NCI-H1930 (cell line): ENCODE results near the gene PRR16.

Source experiments
- DNase-seq, 2 experiments: peaks; one replicate each; lab custom pipeline; 2025; lab: John Stamatoyannopoulos, UW

The PRR16 gene

DNA sequence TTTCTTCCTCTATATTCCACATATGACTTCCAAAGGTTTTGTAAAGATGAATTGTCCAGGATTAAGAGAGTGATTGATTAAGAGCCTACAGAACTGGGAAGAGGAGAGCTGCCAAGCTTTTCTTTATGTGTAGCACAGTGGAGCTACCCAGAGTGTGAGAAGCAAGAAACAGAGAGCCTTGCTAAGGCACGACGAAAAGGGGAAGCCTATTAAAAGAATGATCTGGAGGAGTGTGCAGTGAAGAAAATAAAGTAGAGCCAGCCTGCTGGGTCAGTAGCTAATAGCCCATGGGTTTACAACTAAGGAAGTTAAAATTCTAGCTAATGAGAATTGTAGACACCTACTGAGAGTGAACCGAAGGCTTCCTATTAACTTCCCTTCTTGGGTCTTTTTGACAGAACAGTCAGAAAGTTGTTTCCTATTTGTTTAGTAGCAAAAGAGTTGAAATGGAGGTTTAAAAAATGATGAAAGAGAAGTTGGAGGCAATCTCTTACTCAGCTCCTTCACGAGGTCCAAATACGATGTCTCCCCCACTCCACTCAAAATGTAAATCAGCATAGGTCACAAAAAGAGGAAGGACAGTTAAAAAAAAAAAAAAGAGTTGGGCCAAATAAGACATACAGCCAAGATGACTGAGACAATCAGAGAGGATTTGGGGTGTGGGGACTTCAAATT lies 957 bp upstream of the PRR16 start:
- no peak for DNase-seq

DNA sequence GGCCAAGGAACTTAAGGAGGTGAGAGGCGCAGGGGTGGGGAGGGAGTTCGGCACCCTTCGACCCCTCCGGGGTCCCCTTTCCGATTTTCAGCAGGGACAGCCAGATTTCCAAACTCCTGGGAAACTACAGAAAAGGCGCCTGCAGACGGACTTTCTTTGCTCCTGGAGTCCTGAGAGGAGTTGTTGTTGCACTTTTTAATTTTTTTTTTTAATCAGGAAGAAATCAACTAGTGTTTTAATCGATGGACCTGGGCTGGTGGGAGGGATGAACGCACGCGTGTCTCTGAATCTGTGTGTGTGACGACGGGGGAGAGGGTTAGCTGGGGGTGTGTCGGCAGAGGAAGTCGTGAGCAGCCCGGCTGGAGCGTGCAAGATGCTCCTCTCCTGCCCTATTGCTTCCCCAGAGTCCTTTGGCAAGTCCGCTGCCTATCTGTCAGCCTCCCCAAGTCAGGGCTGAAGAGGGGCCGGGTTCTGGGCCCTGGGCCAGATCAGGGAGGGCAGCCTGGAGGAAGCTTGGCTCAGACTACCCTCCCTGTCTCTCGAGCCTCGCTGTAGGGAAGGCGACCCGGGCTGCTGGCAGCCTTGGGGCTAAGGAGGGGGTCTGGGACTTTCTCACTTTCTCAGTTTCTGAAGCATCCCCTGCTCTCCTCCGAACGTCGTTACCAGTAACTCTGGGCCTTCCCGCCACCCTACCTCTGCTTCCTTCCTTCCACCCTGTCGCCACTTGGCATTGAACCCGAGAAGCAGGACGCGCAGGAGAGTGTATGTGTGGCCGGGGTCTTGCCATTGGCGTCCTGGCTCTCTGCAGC lies 731 bp downstream of the PRR16 start:
- DNase-seq, result no peak

DNA sequence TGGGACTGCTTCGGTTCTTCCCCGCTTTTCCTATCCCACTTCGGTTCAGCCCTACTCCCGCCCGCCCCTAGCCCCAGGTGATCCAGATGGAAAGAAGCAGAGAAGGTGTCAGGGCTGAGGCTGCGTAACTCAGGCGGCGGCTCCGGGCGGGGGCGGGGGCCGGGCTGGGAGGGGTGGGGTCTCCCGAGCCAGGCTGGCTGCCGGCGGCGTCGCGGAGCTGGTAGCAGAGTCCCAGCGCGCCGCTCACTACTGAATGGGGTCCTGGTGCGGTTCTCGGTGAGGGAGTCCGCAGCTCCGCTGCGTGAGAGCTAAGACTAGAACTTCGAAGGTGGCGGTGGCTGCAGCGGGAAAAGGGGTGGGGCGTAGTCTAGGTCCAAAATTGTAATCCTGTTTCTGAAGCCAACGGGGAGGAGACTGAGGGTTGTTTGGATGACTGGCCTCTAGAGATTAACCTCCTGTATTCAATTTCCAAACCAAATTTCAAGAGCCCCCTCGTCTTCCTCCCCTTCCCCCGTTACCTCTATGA lies 1.4 kb downstream of the PRR16 start:
- no peak for DNase-seq

DNA sequence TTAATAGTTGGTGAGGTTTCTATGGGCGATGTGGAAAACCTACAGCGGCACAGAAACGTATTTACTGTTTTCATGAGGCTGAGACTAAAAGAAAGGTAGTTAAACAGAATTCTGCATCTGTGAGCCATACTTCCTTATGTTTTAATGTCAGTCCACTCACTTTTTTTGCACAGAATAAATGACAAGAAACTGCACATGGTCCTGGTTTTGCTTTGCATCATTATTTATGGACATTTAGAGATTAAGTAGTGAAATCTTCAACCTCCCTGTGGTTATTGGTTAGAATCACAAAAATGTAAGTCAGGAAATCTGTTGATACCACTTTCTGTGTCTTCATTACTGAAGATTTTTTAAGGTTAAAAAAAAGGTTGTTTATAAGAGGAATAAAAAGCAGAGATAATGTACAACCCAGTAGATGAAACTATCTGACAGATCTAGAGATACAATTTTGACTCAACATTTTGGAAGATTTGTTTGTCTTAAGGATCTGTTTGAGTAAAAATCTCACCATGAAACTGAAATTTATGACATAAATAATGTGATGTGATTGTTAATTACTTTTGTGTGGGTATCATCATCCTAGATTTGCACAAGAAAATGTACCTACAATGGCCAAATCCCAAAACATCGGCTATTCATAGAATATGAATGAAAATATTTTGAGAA lies 2.4 kb downstream of the PRR16 start:
- no peak for DNase-seq

DNA sequence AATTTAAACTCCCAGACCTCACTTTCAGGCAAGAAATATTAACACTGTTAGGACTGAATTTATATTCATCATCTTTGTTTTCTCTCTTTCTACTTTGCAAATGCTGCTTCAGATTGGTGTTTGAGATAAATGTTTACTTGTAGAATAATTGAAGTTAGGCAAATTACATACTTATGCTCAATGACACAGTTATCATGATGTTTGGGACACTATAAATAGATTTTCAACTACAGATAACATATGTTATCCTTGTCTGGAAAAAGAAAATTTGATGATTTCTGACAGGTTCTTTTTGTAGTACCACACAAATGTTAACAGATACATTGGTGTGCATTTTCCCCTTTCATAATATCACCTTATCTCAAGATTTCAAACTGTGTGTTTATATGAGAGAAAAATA lies 7.9 kb downstream of the PRR16 start:
- no peak for DNase-seq

DNA sequence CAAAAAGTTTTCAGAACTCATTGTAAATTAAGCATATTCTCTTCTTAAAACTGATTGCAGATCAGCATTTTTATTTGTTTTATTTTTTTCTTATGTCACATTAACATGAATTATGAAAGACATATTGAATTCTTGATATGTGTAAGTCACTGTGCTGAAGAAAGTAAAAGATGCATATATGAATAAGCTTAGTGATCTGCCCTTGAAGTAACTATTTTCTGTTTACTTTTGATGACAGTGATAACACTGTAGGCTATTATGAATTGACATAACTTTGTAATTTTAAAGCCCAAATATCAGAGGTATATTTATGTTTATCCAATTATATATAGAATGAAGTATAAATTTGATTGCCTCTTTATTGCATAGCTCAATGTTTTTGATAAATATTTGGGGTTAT lies 8.8 kb downstream of the PRR16 start:
- no peak for DNase-seq

DNA sequence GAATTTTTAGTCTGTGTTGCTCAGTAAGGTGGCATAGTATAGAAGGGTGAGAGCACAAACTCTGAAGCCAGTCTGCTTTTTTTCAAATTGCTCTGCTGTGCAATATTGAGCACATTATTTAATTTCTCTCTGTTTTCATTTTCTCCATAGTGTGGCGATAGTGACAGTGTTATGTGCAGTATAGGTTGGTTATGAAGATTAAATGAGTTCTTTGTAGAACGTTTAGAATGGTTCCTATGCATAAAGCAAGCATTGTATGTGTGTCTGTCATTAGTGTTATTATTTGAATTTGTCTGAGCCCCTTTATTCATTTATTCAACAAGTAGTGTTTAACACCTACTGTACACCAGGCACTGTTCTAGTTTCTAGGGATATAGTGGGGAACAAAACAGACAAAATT lies 9.2 kb downstream of the PRR16 start:
- no peak for DNase-seq

DNA sequence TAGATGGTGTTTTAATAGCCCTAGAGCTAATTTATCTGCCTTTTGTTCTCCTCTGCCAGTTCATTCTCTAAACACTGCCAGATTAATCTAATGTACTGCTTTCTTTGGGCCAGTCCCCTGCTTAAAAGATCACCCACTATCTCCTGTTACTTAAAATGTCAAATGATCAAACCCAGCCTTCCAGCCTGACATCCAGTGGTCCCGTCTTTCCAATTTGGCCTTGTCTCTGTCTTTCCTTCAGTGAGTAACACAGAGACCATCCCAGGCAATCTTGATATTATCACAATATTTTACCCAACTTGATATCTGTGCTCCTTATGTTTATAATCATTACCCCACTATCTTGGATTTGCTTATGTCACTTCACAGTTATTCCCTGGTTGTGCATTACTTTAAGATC lies 12.0 kb downstream of the PRR16 start:
- no peak for DNase-seq

DNA sequence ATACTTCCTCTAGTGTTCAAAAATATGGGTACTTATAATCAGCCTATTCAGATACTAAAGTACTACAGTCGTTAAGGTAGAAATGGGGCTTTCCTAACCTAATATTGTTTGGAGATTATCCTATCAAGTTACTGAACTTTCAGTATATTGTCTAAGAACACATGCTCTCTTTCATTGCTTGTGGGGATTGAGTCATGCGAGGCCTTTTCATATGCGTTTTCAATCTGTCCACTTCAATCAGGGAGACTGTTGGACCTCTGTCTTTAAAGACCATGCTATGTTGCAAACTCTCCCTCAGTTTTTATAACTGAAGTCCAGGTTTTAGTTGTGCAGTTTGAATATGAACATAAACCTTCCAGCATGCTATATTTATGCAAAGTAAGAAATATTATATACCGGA lies 15.0 kb downstream of the PRR16 start:
- no peak for DNase-seq

DNA sequence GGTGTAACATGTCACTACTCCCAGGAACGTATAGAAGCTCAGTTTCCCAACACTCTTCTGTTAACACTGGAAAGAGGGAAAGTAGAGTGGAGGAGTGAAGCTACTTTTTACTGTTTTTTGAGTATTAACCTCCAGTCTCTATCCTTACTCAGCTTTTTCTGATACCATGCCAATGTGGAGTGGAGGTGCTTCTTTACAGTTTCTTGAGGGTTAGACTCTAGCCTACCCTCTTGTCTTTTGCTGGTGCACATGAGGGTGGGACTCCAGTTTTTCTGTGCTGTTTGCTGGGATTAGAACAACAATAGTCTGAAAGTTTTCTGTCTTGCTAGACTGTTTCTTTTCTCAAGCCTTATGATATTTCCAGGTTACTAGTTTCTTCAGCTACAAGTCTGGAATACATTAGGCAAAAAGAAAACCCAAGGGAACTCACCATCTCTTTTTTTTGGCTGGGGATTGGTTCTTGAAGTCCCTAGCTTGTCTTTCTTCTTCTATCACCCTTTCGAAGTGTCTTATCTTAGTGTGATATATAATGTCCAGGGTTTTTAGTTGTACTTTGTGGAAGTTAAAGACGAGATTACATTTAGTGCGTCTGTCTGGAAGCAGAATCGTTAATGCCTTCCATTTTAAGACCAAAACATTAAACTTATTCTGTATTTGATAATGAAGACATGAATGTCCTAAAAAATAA lies 35.9 kb downstream of the PRR16 start:
- no peak for DNase-seq

DNA sequence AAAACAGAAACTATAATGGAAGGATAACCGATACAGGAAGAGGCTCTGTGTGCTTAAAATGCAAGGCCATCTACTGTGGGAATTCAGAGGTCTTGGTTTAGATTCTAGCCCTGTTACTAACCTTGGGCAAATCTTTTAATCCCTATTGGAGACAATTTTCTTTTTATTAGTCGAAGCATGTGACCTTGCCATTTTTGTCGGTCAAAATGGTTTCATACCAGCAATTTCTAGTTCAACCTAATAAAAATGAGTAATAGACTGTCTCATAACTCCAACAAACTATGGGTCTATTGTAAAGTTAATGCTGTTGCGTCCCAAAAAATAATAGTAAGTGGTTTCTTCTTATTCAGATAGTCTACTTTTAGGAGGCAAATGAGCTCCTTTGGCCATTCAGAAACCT lies 38.4 kb downstream of the PRR16 start:
- DNase-seq, result no peak

DNA sequence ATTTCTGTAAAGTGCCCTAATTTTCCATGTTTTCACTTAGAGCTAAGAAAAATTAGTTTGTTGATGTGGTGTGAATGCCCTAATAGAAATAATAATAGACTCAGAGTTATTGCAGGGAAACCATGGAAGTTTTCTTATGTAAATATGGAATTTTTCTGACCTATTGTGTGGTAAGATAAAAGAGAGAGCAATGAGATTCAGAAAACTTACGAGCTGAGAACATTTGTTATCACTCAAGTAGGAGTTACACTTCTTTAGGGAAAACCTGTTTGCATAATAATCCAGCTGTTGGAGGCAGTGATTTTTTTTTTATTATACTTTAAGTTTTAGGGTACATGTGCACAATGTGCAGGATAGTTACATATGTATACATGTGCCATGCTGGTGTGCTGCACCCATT lies 39.2 kb downstream of the PRR16 start:
- no peak for DNase-seq

DNA sequence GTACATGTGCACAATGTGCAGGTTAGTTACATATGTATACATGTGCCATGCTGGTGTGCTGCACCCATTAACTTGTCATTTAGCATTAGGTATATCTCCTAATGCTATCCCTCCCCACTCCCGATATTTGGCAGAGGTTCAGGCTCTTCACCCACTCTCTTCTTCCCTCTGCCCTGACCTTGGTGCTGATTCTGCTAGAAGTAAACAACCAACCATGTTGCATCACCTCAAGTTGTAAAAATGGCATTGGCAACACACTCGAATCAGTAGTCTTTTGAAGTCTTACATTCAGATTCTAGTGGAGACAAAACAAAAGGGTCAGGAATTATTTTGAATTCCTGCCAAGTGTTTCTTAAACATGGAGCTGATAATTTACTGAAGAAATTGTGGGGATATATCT lies 40.0 kb downstream of the PRR16 start:
- no peak for DNase-seq

DNA sequence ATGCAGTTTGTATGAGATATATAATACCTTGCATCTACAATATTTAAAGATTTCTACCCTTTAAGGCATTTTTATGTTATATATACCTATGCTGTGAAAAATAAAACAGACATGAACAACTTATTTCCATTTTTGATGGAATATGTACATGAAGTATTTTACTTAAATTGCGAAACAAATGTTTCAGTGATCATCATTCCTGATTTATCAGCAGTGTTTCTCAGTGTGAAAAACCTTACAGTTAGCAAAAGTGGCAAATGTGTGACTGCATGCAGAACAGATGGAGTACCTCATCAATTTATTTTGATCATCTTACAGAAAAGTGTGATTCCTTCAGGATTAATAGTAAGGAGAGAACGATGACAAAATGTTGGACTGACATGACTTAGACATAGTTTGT lies 43.1 kb downstream of the PRR16 start:
- DNase-seq, result no peak

DNA sequence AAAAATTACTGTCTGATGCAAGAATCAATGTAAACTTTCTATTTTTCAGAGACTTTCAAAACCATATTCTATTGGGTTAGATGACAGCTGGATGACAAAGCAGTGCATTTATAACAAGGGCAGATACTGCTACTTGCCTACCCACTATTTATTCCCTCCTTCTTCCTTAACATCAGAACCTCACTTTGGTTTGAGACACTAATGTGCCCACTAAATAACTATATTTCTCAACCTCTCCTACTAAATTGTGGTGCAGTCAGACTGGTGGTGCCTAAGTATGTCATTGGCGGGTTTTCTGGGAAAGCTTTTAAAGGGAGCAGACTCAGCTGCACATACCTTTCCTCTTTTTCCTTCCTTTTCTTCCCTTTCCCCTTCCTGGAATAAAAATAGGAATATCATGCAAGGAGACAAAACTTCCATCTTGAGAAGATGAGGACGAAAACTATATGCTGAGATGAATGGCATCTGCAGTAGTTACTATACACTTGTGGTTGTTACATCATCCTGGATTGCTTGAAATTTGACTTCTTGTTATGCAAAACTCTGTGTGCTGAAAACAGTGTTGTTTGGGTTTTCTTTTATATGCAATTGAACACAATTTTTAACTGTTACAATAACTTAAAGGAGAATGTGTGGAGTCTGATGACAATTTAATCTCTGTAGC lies 43.8 kb downstream of the PRR16 start:
- no peak for DNase-seq

DNA sequence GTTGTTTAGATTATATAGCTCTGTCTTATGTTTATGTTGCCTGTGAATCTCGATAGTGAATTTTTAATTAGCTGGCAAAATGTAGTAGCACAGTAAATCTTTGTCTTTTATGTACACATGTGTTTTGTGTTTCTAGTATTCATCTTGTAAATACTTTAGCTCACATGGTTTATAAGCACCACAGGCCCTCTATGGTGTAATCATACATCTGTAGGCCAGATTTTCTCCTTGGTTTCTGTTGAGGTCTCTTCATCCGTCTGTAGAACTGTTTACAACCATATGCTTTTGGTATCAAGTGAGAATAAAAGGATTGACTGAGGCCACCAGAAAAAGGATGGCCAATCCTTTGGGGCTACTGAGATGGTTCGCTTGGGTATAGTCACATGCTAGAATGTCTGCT lies 45.0 kb downstream of the PRR16 start:
- no peak for DNase-seq

DNA sequence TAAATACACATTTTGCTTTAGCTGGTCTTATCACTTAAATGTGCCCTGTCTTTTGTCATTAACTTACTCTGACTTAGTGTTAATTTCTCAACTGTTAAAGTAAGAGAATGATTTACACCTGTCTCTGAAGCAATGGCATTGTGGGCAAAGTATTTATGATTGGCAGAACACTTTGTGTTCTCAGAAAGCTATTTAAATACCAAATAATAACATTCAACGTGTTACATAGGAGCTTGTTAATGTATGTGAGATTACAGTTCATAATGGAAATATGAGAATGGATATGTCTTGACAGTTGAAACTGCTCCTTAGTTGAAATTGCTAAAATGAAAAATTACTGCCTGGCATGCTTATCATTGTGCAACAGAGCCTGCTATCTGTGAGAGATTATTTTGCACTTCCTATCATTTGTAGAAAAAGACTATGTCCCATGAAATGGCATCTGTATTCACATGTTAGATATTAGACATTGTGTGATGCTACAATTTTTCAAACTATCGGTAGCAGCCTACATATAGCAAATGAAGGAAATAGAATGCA lies 46.1 kb downstream of the PRR16 start:
- DNase-seq, result no peak

DNA sequence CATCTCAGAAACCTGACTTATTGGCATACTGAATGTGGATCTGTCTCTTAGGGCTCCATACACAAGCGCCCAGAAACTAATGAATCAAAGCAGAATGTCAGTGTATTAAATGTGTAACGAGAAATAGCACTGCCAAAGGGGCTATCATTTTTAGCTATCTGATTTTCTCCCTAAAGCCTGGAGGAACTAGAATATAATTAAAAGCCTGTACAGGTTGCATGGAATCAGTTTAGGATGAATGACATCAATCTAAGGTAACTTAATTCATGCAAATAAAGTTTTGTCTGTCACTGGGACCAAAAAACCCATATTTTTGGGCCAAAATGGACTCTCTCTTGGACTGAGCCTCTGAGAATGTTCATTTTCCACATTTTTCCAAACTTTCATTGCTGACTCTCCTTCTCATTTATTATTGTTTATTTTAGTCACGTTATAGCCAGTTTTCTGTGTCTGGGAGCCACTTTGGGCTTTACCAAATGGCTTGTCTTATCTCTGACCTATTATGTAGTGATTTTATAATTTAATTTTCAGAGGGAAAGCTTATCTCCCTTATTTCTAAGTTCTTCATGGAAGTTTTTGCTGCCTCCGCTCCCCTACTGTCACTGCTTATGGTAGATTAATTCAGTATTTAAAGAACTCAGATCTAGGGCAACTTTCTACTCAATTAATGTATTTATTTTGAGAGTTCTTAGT lies 47.0 kb downstream of the PRR16 start:
- no peak for DNase-seq

DNA sequence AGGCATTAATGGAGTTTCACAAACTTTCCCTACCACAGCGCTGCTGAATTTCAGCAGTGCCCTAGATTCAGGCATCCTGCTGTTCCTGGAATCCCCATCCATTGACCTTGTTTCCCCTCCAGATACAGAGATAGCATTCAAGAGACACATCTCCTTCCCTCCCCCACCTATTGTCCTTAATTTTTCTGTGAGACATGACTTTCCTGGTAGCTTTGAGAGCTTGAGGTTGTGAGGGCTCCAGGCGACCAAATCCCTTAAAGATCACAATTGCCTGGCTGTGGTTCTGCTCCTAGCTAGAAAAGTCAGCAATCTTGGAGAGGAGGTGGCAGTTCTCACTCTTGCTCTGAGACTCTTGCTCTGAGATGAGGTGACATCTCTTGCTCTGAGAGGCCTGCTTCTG lies 48.0 kb downstream of the PRR16 start:
- DNase-seq, result no peak

DNA sequence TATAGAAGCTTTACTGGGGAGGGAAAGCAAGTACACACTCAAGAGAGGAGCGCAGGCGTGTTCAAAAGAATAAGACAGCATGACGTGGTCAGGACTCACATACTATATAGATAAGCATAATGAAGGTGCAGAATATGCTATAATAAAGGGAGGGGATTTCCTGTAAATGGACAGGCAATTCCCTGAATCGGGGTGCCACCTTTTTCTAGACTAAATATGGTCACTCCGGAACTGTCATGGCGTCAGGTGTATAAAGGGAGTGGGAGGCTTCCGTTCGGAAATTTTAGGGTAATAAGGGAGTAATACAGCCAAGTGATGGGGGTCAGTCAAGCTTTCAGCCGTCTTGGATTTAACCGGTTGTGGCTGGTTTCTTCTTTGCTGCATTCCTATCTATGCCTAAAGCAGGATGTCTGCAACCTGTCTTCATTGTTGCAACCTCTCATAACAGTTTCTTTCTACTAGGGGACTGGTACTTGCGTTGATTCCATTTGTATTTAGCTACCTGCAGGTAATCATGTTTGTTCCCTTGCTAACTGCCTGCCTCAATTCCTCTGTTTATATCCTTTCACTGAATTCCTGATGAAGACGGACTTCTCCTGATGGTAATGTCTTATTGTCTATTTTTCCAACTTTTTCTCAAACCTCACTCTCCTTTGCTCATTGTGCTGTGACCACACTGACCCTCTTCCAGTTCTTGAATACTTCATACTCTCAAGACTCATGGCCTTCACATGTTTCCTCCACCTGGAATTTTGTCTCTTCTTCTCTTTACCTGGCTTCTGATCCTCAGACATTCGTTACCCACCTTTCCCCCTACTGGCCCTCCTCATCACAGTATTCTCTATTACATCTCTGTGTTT lies 48.9 kb downstream of the PRR16 start:
- DNase-seq, result no peak
